GF-D8 (cell line): ENCODE measurements around the gene CRTC2.
"Not testable (repeated sequence)": the region's sequence is repeated elsewhere in the genome, so short reads cannot be mapped to it uniquely, and the experiment has no call there.

ENCODE experiments used
- DNase-seq: peaks from one replicate; lab custom pipeline; 2025; lab: John Stamatoyannopoulos, UW

The CRTC2 gene

DNA sequence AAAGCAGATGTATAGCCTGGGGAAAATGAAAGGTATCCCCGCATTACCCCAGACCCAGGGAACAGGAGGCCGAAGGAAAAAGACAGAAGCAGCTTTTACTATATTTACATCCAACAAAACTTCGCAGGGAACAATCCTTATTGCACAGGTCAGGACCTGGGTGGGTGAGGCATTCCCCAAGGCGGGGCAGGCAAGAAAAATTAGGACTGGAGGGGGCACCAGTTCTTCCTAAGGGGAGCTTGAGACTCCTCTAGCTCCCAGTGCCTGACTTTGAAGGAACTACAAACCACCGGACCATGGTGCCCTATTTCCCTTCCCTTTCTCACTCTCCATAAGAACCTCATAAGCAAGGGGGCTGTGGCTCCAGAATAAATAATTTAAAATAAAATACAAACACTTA lies 29.0 kb downstream of the CRTC2 start:
- no peak for DNase-seq

GRCh38 chr1:153928791-153929341 lies 29.5 kb downstream of the CRTC2 start:
- DNase-seq, result no peak

DNA sequence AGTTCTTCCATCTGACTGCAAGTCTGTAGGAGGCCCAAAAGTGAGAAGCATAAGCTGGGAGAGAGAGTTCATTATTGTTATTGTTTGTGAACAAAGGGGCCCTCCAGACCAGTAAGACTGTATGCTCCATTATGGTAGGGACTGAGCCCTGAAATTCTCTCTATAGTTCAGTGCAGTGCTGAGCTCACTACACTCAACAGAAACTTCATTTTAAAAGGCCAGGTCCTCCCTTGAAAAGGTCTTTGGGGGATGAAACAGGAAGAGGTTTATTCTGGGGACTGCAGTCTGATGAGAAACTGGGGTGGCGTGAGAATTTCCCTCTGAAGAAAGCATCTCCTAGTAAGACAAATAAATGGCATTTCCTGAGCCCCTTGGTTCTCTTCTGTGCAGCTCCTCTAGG lies 30.2 kb downstream of the CRTC2 start:
- DNase-seq, result no peak

- no peak for DNase-seq
These were observed 32.0 kb downstream of the CRTC2 start for GRCh38 chr1:153926405-153926804.

DNA sequence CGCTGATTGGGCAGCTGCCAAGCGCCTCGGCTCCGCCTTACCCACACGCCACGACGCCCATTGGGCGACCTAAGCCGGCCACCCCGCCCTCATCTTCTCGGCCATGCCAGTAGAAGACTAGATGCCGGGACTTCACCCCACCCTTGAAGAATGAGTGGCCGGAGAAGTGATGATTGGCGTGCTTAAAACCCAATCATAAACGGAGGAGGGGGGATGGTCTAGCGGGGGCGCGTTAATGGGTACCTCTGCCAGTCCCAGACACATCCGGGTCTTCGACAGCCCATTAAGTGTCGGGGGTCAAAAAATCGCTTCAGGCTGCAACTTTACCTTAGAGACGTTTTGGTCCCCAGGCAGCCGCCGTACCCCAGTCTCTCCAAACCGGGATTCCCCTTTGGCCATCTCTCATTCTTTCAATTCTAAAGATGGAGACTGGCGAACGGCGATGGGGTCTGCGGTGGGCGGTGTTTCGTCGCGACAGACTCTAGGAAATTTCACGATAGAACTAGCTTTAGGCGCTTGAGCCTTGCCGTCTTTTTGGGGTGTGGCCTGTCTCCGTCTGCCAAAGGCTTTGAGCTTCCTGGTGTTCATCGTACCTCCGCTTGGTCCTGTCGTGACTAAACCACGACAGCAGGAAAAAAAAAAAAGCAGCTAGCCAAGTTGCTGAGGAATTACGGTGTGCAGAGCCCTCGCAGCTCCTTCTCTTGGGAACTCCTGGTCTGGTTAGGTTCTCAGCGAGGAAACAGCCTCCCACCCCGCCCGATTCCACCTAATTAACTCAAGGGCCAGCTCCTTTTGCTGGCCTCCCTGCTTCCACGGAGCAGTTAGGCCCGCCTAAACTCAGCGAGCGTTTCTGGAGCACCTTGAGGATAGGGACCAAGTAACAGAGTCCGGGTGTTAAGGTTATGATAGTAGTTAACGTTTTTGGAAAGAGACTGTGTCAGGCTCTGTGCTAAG lies 35.2 kb downstream of the CRTC2 start, which contains the start of gene GATAD2B:
Gene GATAD2B, minus strand, starts transcription at position 1 of the 954 bp plus-strand sequence. CDS start 94,625 bp downstream, outside the sequence.
- peak; percentile 99 for DNase-seq

DNA sequence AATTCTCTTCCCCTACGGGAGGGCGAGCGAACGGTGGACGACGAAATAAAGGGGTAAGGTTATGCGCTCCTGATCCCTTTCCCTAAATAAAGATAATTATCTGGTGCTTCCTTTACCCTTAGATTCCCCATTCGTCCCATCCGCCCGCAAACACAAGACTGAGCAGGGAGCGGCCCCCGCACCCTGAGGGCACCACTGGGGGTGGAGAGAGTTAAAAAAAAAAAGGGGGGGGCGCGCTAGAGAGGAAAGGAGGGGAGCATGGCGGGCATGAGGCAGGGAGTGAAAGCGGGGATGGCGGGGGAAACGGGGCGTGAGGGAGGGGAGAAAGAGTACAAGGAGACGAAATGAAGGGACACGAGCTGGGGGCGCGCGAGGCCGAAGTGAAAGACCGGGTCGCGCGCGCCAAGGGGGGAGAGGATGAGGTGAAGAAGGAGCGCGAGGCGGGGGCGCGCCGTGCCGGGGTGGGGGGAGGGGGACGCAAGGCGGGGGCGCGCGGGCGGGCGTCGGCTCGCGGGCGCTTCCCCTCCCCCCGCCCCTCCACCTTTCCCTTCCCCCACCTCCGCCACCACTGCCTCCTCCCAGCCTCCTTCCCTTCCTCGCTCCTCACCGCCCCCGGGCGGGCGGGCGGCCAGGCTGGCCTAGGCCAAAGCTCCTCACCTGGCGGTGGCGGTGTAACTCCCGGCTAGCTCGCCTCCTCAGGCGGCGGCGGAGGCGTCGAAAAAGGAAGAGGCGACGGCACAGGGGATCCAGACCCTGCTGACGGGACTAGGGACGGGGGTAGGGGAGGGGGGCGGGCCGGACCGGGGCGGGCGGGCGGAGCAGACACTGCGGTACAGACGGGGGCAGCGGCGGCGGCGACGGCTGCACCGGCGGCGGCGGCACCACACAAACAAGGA lies 36.1 kb downstream of the CRTC2 start:
- peak; percentile 37 for DNase-seq

- DNase-seq, result no peak
These were observed 36.7 kb downstream of the CRTC2 start for GRCh38 chr1:153921803-153922075.

- DNase-seq, result no peak
These were observed 37.2 kb downstream of the CRTC2 start for GRCh38 chr1:153921080-153921802.

DNA sequence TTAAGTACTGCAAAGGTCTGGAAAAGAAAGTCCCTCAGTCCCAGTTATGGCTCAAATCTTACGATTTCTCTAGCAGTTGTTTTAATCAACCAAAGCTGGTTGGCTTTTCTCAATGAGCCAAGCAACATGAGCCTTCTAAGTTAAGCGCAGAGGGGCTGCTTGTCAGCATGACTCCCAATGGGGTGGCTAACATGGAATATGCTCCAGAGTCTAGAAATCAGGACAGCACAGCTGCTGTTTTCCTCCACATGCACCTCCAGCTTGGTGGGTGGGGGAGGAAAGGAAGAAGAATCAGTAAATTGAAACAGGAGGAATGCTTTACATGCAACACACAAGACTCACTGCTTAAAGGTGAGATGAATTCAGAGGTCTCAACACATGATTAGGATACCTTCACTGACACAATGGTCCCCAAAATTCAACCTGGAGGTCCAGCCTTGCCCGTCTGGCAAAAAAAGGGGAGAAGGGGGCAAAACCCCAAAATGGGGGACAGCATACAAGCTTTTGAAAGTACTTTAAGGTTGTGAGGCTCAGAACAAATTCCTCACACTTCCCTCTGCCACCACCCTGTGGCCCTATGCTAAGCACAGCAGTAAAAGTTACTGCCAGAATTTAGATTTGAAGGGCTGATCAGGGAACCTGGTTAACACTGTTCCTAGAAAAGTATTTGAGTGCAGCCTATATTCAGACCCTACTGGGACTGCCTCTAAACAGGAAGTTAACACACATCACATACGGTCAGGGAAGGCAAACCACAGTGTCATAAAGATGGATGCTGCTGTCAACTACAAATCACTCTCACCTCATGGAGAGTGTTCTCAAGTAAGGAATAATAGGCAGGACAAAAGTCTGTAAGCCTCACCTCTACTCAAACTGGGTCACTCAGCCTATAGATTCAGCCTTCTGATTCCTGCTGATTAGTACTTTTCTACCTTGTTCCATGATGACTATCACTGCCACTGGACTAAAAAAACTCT lies 38.2 kb downstream of the CRTC2 start:
- DNase-seq, result peak; percentile 57

- no peak for DNase-seq
These were observed 42.1 kb downstream of the CRTC2 start for GRCh38 chr1:153916297-153916696.

DNA sequence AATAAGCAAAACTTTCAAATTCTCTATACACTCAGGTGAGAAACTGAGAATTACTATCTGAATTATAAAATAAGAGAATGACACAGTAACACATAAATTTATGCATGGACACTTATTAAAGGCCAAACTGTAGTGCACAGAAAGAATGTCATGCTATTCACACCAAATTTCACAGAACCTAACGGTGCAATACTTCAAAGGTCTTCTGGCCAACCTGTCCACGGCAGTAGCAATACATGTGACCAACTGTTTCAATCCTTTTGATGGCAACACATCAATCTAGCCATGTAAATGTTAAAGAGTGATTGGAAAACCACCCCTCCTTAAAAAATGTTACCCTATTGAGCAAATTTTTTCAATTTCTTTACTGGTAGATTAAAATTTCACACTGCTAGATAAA lies 46.1 kb downstream of the CRTC2 start:
- no peak for DNase-seq

GRCh38 chr1:153910560-153910959 lies 47.9 kb downstream of the CRTC2 start:
- not testable (repeated sequence) for DNase-seq

DNA sequence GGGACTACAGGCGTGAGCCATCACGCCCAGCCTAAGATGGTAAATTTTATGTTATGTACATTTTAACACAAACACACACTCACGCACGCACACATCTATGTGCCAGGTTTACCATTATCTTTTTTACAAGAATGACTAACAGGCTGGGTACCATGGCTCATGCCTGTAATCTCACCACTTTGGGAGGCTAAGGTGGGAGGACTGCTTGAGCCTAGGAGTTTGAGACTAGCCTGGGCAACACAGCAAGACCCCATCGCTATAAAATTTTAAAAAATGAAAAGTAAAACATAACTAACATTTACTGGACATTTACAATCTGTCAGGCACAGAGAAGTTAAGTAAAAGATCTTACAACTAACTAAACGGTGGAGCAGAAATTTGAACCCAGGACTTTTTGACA lies 50.3 kb downstream of the CRTC2 start:
- DNase-seq, result no peak

GRCh38 chr1:153907134-153907533 lies 51.3 kb downstream of the CRTC2 start:
- DNase-seq, result no peak

DNA sequence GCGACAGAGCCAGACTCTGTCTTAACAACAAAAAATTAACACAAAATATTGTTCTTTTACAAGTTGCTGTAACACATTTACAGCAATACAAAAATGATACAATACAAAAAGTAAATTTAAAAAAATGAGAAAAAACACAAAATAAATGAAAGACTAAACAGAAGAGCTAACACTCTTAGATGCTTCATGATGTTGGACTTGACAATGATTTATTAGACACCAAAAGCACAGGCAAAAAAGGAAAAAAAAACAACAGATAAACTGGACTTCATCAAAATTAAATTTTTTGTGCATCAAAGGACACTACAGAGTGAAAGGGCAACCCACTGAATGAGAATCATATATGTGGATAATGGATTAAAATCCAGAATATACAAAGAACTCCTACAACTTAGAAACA lies 52.0 kb downstream of the CRTC2 start:
- DNase-seq, result no peak

- DNase-seq, result not testable (repeated sequence)
These were observed 52.5 kb downstream of the CRTC2 start for GRCh38 chr1:153905908-153906307.

GRCh38 chr1:153903841-153904455 lies 54.5 kb downstream of the CRTC2 start:
- DNase-seq, result no peak

DNA sequence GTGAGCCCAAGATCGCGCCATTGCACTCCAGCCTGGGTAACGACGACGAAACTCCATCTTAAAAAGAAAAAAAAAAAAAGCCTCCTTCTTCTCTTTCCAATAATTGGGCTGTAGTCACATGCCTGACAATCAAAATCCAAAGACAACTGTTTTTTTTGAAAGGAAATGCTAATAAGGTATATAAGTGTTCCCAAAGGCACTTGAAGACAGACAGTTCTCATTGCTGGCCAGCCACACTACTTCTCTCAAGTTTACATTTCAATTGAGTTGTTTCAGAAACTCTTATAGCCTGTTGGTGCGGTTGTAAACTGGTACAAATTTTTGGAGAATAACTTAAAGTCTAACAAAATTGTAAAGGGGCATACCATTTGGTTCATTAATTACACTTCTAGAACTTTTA lies 58.9 kb downstream of the CRTC2 start:
- no peak for DNase-seq
